Measurements from ENCODE around the gene NHLH1. TPM values are rescaled to one million over a fixed set of nuclear protein-coding genes. Genes with fewer than 3 reads are reported as not detected.

Gene NHLH1
- total and polyA plus RNA-seq, 5 donors from 2014 or later = 0.06 TPM; not detected in 4

DNA sequence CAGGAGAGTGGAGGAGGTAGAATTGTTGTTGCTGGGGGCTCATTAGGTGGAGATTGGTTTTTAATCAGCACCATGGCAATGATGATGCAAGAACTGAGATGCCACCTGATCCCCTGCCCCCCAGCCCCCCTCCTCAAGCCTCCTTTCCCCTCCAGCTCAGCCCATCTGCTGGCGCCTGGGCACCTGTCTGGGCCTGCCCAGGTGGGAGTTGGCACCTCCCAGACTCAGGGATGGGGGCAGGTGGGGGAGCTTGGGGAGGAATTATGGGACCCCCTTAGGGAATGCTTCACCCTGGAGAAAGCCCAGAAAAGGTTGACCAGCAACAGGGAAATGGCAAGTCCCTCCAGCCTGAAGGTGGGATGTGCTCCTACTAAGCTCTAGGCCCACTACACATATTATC lies 1.5 kb upstream of the NHLH1 start:
- no peak overlapping the region for H3K27ac Mint-ChIP-seq

GRCh38 chr1:160367516-160367900 lies 637 bp downstream of the NHLH1 start:
- Mint-ChIP-seq H3K27me3 (no peaks in the 10 kb centered on the region), H3K4me1 (peaks cover 0 to 2% (median 0%) of the 10 kb centered on the region in 4 donors), H3K4me3 (no peak overlapping the region), H3K36me3 (no peaks in the 10 kb centered on the region), H3K9me3 (peaks cover 0 to 1% (median 0%) of the 10 kb centered on the region in 7 donors), H3K27ac (peak overlapping the region in 1 of 3 donors; percentile 51)
- H3K27me3 ChIP-seq (ENCODE audit: control insufficient read depth, insufficient read depth, low read length) = no peaks in the 10 kb centered on the region
- ATAC-seq (ENCODE audit: low read depth in 2 of 2) (no peak), DNase-seq (no peak)
- no peaks in the 10 kb centered on the region for H3K9me3 ChIP-seq (ENCODE audit: control insufficient read depth in 2 of 2, low read length in 2 of 2)
- H3K27ac ChIP-seq (ENCODE audit: insufficient read depth, low read length, poor library complexity, severe bottlenecking) = no peak overlapping the region
- H3K4me1 ChIP-seq (ENCODE audit: control insufficient read depth, insufficient read depth, low read length, poor library complexity, severe bottlenecking) = no peaks in the 10 kb centered on the region
- H3K36me3 ChIP-seq (ENCODE audit: control insufficient read depth, insufficient read depth, low read length) = no peaks in the 10 kb centered on the region
- H3K4me3 ChIP-seq (ENCODE audit: low read depth, low read length) = no peak overlapping the region

More for the DNA sequence above, 1.5 kb upstream of the NHLH1 start:
- Mint-ChIP-seq H3K9me3 (peaks cover 0 to 1% (median 0%) of the 10 kb centered on the region in 7 donors), H3K27me3 (no peaks in the 10 kb centered on the region), H3K4me3 (no peak overlapping the region), H3K4me1 (peaks cover 0 to 2% (median 0%) of the 10 kb centered on the region in 4 donors), H3K36me3 (peaks cover 9% of the 10 kb centered on the region)
- H3K27me3 ChIP-seq (ENCODE audit: control insufficient read depth, insufficient read depth, low read length) = no peaks in the 10 kb centered on the region
- H3K27ac ChIP-seq (ENCODE audit: insufficient read depth, low read length, poor library complexity, severe bottlenecking) = no peak overlapping the region
- no peak overlapping the region for H3K4me3 ChIP-seq (ENCODE audit: low read depth, low read length)
- H3K9me3 ChIP-seq (ENCODE audit: control insufficient read depth in 2 of 2, low read length in 2 of 2) = no peaks in the 10 kb centered on the region
- H3K4me1 ChIP-seq (ENCODE audit: control insufficient read depth, insufficient read depth, low read length, poor library complexity, severe bottlenecking) = no peaks in the 10 kb centered on the region
- ATAC-seq (ENCODE audit: low read depth in 2 of 2) (no peak), DNase-seq (no peak)
- peaks cover 5% of the 10 kb centered on the region for H3K36me3 ChIP-seq (ENCODE audit: control insufficient read depth, insufficient read depth, low read length)

GRCh38 chr1:160367934-160368923 lies 1.4 kb downstream of the NHLH1 start:
- no peak for DNase-seq

DNA sequence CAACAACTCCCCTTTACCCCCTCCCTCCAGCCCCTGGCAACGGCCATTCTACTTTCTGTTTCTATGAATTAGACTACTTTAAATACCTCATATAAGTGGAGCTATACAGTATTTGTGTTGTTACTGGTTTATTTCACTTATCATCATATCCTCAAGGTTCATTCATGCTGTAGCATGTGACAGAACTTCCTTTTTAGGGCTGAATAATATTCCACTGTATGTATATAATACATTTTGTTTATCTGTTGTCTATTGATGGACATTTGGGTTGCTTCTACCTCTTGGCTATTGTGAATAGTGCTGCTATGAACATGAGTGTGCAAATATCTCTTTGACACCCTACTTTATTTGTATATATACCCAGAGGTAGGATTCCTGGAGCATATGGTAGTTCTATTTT lies 2.2 kb downstream of the NHLH1 start:
- H3K27me3 Mint-ChIP-seq = no peaks in the 10 kb centered on the region
- no peak overlapping the region for H3K27ac Mint-ChIP-seq
- peaks cover 0 to 4% (median 1%) of the 10 kb centered on the region in 4 donors for H3K4me1 Mint-ChIP-seq
- H3K4me3 ChIP-seq (ENCODE audit: low read depth, low read length) = no peak overlapping the region
- no peak overlapping the region for H3K27ac ChIP-seq (ENCODE audit: insufficient read depth, low read length, poor library complexity, severe bottlenecking)
- ATAC-seq (ENCODE audit: low read depth in 2 of 2) (no peak), DNase-seq (no peak)
- H3K27me3 ChIP-seq (ENCODE audit: control insufficient read depth, insufficient read depth, low read length) = no peaks in the 10 kb centered on the region
- H3K36me3 ChIP-seq (ENCODE audit: control insufficient read depth, insufficient read depth, low read length) = no peaks in the 10 kb centered on the region
- no peaks in the 10 kb centered on the region for H3K4me1 ChIP-seq (ENCODE audit: control insufficient read depth, insufficient read depth, low read length, poor library complexity, severe bottlenecking)
- peaks cover 0 to 1% (median 0%) of the 10 kb centered on the region in 7 donors for H3K9me3 Mint-ChIP-seq
- no peaks in the 10 kb centered on the region for H3K36me3 Mint-ChIP-seq
- no peak overlapping the region for H3K4me3 Mint-ChIP-seq
- no peaks in the 10 kb centered on the region for H3K9me3 ChIP-seq (ENCODE audit: control insufficient read depth in 2 of 2, low read length in 2 of 2)

More at GRCh38 chr1:160367934-160368923, 1.4 kb downstream of the NHLH1 start:
- H3K4me1 Mint-ChIP-seq = peaks cover 0 to 2% (median 0%) of the 10 kb centered on the region in 4 donors
- H3K4me3 Mint-ChIP-seq = no peak overlapping the region
- peaks cover 0 to 1% (median 0%) of the 10 kb centered on the region in 7 donors for H3K9me3 Mint-ChIP-seq
- Histone ChIP-seq H3K27me3 (ENCODE audit: control insufficient read depth, insufficient read depth, low read length) (no peaks in the 10 kb centered on the region), H3K4me3 (ENCODE audit: low read depth, low read length) (no peak overlapping the region), H3K4me1 (ENCODE audit: control insufficient read depth, insufficient read depth, low read length, poor library complexity, severe bottlenecking) (no peaks in the 10 kb centered on the region), H3K27ac (ENCODE audit: insufficient read depth, low read length, poor library complexity, severe bottlenecking) (no peak overlapping the region), H3K36me3 (ENCODE audit: control insufficient read depth, insufficient read depth, low read length) (no peaks in the 10 kb centered on the region), H3K9me3 (ENCODE audit: control insufficient read depth in 2 of 2, low read length in 2 of 2) (no peaks in the 10 kb centered on the region)
- H3K36me3 Mint-ChIP-seq = no peaks in the 10 kb centered on the region
- peak overlapping the region in 1 of 3 donors; percentile 63 for H3K27ac Mint-ChIP-seq
- H3K27me3 Mint-ChIP-seq = no peaks in the 10 kb centered on the region
- no peak for ATAC-seq (ENCODE audit: low read depth in 2 of 2)

DNA sequence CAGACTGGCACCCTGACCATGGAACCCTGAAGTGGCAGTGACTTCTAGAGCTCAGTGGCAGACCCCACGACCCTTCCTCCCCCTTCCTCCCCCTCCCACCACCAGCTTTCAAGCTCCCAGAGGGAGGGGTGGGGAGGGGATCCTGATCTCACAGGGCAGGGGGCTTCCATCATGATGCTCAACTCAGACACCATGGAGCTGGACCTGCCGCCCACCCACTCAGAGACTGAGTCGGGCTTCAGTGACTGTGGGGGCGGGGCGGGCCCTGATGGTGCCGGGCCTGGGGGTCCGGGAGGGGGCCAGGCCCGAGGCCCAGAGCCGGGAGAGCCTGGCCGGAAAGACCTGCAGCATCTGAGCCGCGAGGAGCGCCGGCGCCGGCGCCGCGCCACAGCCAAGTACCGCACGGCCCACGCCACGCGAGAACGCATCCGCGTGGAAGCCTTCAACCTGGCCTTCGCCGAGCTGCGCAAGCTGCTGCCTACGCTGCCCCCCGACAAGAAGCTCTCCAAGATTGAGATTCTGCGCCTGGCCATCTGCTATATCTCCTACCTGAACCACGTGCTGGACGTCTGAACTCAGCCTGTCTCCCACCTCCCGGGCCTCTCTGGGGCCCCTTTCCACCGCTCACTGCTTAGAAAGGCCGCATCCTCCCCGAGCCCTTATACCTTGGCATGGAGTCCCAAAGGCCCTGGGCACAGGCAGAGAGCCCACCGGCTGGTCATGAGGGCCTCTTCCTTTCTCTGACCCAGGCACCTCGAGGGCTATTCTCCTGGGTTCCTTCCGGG lies 3.9 kb downstream of the NHLH1 start:
- DNase-seq (no peak), ATAC-seq (ENCODE audit: low read depth in 2 of 2) (no peak)
- Mint-ChIP-seq H3K36me3 (no peaks in the 10 kb centered on the region), H3K4me1 (peaks cover 0 to 4% (median 3%) of the 10 kb centered on the region in 4 donors), H3K27me3 (no peaks in the 10 kb centered on the region), H3K4me3 (no peak overlapping the region), H3K9me3 (peaks cover 0 to 1% (median 0%) of the 10 kb centered on the region in 7 donors), H3K27ac (no peak overlapping the region)
- Histone ChIP-seq H3K9me3 (ENCODE audit: control insufficient read depth in 2 of 2, low read length in 2 of 2) (no peaks in the 10 kb centered on the region), H3K36me3 (ENCODE audit: control insufficient read depth, insufficient read depth, low read length) (no peaks in the 10 kb centered on the region), H3K4me3 (ENCODE audit: low read depth, low read length) (no peak overlapping the region), H3K27ac (ENCODE audit: insufficient read depth, low read length, poor library complexity, severe bottlenecking) (no peak overlapping the region), H3K27me3 (ENCODE audit: control insufficient read depth, insufficient read depth, low read length) (no peaks in the 10 kb centered on the region), H3K4me1 (ENCODE audit: control insufficient read depth, insufficient read depth, low read length, poor library complexity, severe bottlenecking) (peaks cover 1% of the 10 kb centered on the region)

- no peaks in the 10 kb centered on the region for H3K36me3 Mint-ChIP-seq
- no peak for ATAC-seq (ENCODE audit: low read depth in 2 of 2)
- Histone ChIP-seq H3K36me3 (ENCODE audit: control insufficient read depth, insufficient read depth, low read length) (no peaks in the 10 kb centered on the region), H3K27ac (ENCODE audit: insufficient read depth, low read length, poor library complexity, severe bottlenecking) (no peak overlapping the region), H3K4me1 (ENCODE audit: control insufficient read depth, insufficient read depth, low read length, poor library complexity, severe bottlenecking) (peaks cover 6% of the 10 kb centered on the region), H3K9me3 (ENCODE audit: control insufficient read depth in 2 of 2, low read length in 2 of 2) (no peaks in the 10 kb centered on the region), H3K27me3 (ENCODE audit: control insufficient read depth, insufficient read depth, low read length) (no peaks in the 10 kb centered on the region), H3K4me3 (ENCODE audit: low read depth, low read length) (no peak overlapping the region)
- H3K27ac Mint-ChIP-seq = no peak overlapping the region
- no peaks in the 10 kb centered on the region for H3K27me3 Mint-ChIP-seq
- no peak for DNase-seq
- no peak overlapping the region for H3K4me3 Mint-ChIP-seq
- peaks cover 2 to 9% (median 6%) of the 10 kb centered on the region in 4 donors for H3K4me1 Mint-ChIP-seq
- peaks cover 0 to 1% (median 0%) of the 10 kb centered on the region in 7 donors for H3K9me3 Mint-ChIP-seq
These were observed 4.4 kb downstream of the NHLH1 start for GRCh38 chr1:160371346-160371631.

GRCh38 chr1:160371756-160372155 lies 4.9 kb downstream of the NHLH1 start:
- H3K9me3 Mint-ChIP-seq = peaks cover 0 to 1% (median 0%) of the 10 kb centered on the region in 7 donors
- ATAC-seq (ENCODE audit: low read depth in 2 of 2) (no peak), DNase-seq (no peak)
- peaks cover 10% of the 10 kb centered on the region for H3K4me1 ChIP-seq (ENCODE audit: control insufficient read depth, insufficient read depth, low read length, poor library complexity, severe bottlenecking)
- H3K9me3 ChIP-seq (ENCODE audit: control insufficient read depth in 2 of 2, low read length in 2 of 2) = no peaks in the 10 kb centered on the region
- no peak overlapping the region for H3K27ac ChIP-seq (ENCODE audit: insufficient read depth, low read length, poor library complexity, severe bottlenecking)
- H3K4me1 Mint-ChIP-seq = peaks cover 4 to 13% (median 9%) of the 10 kb centered on the region in 4 donors
- H3K36me3 Mint-ChIP-seq = no peaks in the 10 kb centered on the region
- H3K27me3 ChIP-seq (ENCODE audit: control insufficient read depth, insufficient read depth, low read length) = no peaks in the 10 kb centered on the region
- H3K4me3 ChIP-seq (ENCODE audit: low read depth, low read length) = no peak overlapping the region
- no peak overlapping the region for H3K27ac Mint-ChIP-seq
- H3K36me3 ChIP-seq (ENCODE audit: control insufficient read depth, insufficient read depth, low read length) = no peaks in the 10 kb centered on the region
- H3K27me3 Mint-ChIP-seq = no peaks in the 10 kb centered on the region
- no peak overlapping the region for H3K4me3 Mint-ChIP-seq
